GM21515 (cell line): ENCODE measurements around the gene TMEM184A.

Experiments used
- ATAC-seq: cut with Tn5 transposase; IDR thresholded peaks from one replicate; pipeline ENCODE4 v1.9.1; 2021; ENCODE audit not compliant: unreplicated experiment

Gene TMEM184A

DNA sequence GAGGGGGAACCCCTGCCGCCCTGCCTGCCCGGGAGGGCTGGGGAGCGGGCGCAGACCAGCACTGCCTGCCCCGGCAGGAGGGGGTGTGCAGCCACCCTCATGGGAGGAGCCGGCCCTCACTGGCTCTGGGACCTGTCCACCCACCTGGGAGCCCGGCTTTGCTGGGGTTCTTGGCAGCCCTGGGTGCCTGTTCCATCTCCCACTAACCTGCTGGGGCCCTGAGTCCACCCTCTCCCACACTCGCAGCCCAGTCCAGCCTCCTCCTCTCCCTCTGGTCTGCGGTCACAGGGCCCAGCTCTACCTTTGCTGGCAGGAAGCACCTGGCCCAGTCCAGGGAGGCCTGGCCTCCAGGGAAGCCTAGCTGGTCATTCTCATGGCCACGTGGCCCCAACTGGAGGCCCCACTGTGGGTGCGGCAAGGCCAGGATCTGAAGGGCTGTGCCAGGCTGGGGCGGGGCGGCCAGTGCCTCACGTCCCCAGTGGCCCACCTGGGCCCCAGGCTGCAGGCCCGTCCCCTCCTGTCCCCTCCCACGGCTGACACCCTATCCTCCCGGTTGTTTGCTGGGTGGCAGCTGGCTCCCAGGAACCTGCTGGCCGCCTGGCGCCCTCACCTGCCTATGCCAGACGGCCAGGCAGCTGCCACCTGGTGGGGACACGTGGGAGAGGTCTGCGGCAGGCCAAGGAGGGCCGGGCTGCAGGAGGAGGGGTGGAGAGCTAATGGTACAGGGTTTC lies at the start of gene TMEM184A:
Gene TMEM184A (minus strand): TSS at position 393 of the 731 bp plus-strand sequence. CDS start 721 bp downstream, outside the sequence.
- no peak for ATAC-seq

DNA sequence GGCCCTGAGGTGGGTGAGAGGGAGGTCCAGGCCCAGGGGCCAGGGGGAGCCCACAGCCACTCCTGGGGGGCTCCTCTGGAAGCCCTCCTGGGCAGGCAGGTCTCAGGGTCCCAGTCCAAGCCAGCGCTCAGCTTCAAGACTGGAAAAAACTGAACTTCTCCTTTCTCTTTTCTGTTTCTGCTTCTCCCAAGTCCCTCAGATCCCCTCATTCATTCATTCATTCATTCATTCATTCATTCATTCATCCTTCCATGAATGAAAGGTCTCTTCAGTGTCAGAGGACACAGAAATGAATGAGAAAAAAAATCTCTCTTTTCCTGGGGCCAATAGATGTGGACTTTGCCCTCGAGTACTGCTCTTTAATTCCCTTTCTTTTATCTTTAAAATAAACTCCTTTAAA lies 48.4 kb upstream of the TMEM184A start:
- ATAC-seq, result no peak

DNA sequence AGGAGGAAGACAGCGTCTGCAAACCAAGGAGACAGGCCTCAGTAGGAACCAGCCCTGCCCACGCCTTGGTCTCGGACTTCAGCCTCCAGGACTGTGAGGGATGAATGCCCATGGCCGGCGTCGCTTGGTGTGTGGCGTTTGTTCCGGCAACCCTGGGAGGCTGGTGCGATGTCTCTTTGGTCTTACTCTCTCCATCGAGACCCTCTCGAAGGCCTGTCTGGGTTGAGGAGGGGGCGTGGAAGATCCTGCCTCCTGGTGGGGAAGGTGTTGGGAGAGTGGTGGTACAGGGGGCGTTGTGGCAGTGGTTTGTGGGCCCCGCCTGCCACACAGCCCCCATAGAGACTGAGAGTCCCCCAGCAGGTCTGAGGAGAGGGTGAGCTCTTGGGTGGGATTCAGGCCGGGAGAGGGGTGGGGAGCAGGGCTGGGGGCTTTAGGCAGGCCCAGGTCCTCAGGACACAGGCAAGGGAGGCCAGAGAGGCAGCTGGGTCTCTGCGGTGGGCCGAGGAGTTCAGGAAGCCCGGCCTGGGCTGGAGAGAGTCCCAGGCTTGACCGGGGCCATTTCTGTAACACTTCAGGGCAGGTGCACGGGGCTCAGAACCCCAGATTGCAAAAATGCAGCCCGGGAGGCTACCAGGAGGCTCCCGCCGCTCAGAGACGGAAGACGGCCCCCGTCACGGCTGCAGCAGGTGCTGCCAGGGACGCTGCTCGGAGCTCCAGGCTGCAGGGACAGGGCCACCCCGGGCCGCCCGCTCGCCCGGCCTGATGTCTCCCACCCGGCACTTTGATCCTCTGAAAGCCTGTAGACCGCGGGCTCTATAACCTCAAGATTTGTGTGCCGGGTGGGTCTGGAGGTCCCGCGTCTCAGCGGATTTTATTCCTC lies 47.6 kb upstream of the TMEM184A start:
- no peak for ATAC-seq

DNA sequence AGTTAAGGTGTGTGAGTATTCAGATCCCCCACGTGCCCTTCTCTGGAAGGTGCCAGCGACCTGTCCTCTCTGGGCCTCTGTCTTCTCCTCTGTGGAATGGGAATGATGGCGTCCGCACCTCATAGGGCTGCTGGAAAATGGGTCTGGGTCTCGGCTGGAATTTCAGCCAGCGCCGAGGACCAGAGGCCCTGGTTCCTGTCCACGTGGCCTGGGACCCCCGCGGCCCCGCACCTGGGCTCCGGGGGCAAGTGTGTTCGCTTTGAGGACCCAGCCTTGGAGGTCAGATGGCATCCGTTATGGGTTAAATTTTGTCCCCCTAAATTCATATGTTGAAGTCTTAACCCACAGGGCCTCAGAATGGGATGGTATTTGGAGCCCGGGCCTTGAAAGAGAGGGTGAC lies 46.4 kb upstream of the TMEM184A start:
- no peak for ATAC-seq

DNA sequence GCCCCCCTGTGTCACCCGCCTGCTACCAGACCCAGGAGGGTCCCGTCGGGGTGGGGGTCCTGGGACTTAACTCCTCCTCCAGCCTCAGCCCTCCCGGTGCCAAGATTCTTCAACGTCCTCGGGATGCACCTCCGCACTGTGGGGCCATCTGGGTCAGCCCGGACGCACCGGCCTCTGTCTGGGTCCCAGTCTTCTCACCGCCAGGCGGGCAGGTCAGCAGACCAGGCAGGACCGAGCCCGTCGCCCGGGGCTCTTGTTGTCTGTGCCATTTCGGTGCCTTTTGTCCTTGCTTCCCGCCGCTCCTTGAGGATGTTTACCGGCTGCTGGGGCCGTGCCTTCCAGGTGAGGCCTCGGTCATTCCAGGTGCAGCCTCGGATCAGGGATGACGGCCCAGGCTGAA lies 46.0 kb upstream of the TMEM184A start:
- no peak for ATAC-seq

DNA sequence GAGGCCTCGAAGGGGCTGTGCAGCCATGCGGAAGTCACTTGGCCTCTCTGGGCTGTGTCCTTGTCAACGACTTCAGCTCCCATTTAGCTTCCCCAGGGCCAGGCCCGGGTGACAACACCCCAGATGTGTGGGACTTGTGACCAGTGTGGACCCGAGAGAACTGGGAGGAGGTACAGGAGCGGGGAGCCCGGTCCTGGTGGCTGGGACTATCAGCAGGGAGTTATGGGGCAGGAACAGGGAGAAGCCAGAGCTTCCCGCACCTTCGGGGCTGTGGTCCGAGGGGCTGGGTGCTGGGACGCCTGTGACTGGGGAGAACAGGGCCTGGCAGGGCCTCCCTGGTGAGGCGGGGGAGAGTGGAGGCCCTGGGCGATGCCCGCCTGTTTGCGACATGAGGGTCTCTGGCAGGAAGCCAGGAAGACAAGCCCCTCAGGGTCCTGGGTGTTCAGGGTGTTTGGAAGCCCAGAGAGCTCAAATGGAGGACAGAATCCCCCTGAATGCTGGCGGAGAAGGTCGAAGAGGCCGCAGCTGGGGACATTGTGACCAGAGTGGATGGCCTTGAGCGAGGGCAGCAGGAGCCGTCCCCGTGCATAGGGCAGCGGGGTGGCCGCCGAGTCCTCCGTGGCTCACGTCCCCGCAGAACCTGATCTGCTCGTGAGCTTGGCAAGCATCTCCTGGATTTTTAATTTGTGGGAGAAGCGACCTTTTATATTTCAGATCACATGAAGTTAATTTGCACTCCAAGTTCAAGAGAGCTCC lies 43.8 kb upstream of the TMEM184A start:
- no peak for ATAC-seq

DNA sequence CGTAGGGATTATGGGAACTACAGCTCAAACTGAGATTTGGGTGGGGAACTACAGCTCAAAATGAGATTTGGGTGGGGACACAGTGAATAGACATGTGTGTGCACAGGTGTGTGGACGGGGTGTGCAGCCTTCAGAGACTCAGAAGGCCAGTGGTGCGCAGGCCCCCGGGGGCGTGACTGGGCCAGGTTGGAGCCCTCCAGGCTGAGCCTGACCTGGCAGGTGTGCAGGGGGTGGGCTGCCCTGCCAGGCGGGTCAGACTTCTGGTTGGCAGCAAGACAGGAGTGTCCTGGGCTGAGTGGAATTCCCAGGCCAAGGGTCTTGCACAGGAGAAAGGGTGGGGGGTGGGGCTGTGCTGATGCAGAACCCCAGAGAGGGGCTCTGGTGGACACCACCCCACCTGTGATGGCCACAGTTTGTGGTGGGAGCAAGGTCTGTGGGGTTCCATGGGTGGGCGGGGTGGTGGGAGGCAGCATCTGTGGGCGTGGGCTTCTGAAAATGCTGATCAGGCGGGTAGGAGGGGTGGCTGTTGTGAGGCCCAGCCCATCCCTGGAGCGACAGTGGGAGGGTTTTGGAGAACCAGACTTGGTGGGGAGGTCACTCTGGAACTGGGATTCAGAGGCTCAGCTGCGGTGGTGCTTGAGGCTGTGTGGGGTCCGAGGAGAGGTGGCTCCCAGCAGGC lies 43.1 kb upstream of the TMEM184A start:
- no peak for ATAC-seq

DNA sequence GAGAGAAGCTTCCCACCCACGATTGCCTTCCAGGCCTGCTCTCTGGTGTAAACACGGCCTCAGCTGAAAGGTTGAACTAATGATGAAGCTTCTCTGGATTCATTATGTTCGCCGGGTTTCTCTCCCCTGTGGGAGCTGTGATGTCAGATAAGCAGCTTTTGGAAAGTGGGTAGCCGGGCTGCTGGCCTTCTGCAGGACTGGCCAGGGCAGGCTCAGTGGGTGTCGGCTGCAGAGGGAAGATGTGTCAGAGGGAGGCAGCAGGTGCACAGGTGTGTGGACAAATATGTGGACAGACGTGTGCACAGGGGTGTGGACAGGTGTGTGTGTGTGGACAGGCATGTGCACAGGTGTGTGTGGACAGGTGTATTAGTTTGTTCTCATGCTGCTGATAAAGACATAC lies 42.3 kb upstream of the TMEM184A start:
- no peak for ATAC-seq

DNA sequence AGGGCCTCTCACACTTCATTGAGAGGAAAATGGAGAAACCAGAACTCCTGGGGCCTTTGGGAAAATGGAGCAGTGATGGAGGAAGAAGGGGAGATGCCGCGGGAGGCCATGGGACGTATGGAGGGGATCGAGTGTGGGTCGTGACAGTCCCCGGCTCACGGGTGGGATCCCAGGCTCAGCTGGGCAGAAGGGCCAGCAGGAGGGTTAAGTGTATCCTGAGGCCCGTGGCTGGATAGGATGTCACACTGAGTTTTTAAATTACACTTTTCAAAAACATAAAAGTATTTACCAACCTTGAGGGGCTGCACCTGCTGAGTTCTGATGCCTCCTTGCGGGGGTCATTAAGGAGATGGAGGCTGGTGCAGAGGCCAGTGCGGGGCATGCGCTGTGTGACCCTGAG lies 41.8 kb upstream of the TMEM184A start:
- ATAC-seq, result no peak

DNA sequence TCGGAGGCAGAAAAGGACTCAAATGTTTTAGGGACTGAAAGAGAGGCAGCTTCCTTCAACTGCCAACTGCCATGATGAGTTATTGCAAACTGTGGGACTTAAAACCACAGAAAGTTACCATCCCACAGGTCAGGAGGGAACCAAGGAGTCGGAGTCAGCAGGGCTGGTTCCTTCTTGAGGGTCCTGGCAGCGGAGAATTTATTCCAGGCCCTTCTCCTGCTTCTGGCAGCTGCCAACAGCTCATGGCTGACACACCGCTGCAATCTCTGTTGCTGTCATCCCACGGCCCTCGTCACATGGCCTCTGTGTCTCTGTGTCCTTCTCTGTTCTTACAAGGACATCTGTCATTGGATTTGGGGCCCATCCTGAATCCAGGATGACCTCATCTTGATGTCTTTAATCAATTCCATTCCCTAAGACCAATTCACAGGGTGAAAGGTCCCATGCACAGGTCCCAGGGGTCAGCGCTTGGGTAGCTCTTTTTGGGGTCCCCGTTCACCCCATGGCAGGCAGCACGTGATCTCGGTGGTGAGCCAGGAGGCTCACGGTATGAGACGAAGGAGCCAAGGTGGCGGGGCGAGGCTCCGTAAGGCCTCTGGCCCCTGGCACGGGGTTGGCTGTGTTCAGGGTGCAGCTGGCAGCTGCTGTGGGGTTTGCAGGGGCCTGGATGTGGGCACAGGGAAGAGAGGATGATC lies 41.2 kb upstream of the TMEM184A start:
- ATAC-seq, result no peak

DNA sequence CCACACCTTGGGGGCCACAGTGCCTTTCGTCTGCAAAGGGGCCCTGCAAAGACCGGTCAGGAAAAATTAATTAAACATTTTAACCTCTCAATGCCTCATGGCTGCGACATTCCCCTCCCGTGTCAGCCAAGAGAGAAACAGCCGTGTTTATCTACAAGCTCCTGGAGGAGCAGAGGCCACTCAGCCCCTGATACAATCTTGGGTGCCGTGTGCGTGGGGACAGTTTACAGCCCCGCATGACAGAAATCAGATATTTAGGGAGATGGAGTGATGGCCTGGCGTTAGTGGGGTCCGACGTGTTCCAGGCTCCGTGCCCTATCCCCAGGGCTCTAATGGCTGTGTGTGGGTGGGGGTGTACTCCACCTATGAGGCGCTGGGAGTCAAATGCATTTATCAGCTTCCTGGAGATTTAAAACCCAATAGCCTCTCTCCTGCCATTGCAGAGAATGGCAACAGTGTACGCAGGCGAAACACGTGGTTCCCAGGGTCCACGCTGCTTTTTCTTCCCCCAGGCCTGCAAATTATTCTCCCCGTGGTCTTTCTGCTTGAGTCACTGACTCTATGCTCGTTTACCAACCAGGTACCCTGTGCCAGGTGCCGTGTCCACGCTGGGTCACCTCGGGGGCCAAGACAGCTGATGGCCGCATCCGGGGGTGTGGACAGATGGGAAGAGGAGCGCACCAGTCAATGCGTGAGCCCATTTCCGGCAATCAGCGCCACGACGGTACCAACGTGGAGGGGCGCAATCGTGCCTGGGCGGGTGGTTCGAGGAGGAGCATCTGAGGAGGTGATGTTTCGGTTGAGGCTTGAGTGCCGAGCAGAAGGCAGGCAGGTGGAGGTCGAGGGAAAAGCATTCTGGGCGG lies 40.4 kb upstream of the TMEM184A start:
- ATAC-seq, result no peak

DNA sequence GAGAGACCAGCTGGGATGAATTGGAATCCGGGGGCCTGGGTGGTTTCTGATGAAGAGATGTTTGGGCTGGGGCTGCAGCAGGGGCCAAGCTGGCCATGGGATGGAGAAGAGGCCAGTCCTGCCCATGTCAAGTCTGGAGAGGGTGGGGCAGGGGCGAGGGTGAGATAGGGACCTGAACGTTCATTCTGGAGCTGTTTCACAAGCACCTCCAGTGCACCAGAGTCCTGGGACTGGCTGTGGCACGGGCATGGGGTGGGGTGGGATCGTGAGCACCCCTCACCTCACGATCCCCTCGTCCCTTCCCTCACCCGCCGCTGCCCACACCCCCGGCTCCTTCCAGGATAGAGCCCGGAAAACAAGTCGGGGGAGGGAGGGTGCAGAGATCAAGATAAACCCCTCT lies 39.6 kb upstream of the TMEM184A start:
- no peak for ATAC-seq

DNA sequence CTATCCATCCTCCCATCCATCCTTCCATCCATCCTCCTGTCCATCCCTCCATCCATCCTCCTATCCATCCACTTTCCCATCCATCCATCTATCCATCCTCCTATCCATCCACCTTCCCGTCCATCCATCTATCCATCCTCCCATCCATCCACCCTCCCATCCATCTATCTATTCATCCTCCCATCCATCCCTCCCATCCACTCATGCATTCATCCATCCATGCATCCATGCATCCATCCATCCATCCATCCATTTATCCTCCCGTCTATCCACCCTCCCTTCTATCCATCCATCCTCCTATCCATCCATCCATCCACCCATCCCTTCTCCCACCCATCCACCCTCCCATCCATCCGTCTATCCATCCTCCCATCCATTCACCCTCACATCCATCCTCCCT lies 39.0 kb upstream of the TMEM184A start:
- no peak for ATAC-seq

DNA sequence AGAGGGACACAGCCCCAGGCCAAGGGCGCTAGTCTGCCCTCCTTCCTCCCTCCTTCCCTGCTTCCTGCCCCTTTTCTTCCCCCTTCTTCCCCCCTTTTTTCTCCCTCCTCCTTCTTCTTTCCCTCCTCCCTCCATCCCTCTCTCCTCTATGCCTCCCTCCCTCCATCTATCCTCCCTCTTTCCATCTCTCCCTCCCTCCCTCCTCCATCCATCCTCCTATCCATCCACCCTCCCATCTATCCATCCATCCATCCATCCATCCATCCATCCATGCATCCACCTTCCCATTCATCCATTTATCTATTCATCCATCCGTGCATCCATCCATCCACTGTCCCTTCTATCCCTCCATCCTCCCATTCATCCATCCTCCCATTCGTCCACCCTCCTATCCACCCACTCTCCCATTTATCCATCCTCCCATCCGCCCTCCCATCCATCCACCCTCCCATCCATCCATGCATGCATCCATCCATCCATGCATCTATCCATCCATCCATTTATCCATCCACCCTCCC lies 38.0 kb upstream of the TMEM184A start:
- no peak for ATAC-seq

DNA sequence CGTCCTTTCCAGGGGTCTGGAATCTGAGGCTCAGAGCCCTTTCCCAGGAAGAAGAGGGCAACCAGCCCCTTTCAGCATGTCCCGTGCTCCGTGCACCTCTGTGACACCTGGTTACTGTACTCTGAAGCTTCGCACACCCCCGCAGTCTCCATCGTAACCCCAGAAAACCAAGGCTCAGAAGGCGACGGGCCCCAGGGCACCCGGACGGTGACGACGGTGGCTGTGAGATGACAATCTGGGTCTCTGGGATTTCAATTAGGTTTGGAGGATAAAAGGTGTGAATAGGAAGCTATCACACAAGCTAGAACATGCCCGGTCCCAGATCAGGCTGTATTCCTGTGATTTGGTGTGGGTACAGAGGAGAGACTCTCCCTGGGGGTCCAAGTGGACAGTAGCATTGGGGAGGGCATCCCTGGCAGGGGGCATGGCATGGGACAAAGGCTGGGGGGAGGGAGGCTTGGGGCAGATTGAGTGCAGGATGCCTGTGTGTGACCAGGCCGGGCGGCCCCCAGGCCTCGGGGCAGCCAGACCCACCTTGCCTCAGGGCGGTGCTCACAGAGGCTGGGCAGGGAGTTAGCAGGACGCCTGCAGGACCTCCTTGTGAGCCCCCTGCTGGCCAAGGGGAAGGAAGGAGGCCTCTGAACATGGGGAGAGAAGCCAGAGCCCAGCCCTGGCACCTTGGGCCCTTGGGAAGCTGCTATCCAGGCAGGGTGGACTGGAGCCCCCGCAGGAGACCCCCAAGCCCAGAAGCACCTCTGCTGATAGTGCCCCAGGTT lies 37.3 kb upstream of the TMEM184A start:
- ATAC-seq, result no peak

DNA sequence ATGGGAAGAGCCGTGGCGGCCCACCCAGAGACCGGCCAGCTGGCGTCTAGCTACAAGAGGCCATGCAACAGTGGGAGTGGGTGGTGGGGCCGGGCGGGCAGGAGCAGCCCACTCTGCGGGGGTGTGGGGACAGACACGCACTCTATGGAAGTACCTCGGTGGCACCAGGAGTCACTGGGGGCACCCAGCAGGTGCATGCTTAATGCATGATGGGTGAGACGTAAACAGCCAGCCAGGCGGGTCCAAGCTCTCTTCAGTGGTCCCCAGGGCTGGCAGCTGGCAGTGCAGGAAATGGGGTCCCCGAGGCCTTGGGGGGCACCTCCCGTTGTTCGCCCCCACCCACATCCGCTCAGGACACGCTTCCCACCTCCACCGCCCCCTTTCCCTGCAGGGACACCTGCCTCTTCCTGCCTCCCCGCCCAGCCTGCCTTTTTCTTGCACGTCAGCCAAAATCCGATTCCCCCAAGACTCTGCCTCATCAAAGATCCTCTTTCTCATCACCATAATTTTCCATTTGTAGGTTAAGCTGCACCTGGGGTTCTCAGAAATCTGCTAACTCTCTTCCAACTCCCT lies 36.4 kb upstream of the TMEM184A start:
- ATAC-seq, result no peak

DNA sequence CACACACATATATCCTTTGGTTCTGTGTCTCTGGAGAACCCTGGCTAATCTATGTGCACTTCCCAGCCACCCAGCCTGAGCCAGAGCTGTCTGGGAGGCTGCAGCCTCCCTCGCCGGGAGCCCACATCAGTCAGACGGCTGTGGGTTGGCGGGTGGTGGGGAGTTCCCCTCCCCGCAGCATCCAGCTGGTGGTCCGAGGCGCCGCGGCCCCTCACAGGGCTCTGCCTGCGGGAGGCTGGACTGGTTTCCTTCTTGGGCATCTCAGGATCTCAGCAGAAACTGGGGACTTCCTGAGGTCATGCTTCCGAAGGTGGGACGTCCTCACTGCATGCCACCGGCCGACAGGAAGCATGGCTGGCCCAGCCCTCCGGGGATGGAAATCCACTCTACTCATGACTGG lies 35.9 kb upstream of the TMEM184A start:
- ATAC-seq, result no peak

DNA sequence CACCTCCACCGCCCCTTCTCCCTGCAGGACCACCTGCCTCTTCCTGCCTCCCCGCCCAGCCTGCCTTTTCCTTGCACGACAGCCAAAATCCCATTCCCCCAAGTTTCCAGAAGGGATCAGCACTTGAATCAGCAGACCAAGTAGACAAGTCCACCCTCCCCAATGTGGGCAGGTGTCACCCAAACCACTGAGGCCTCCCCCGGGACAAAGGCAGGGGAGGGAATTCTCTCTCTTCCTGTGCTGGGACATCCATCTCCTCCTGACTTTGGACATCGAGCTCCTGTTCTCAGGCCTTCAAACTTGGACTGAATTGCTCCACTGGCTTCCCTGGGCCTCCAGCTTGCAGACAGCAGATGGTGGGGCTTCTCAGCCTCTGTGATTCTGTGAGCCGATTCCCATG lies 35.4 kb upstream of the TMEM184A start:
- ATAC-seq, result no peak
